Small intestine (tissue), 7 donors: ENCODE measurements around the gene FCGBP. TPM values are rescaled to one million over a fixed set of nuclear protein-coding genes. Genes with fewer than 3 reads are reported as not detected.

Source experiments
- DNase-seq, 2 donors: peaks; one replicate each; pipeline versions ENCODE4 v3.0.0 to v3.0.0-alpha.2; 2013
- FAIRE-seq: peaks from 2 replicates; lab custom pipeline; 2012; peaks lifted over from hg19 to GRCh38; lab: Jason Lieb, UNC
- H3K27ac ChIP-seq, 3 donors: one replicate each; pipeline ENCODE4 v1.5.1; 2013; ENCODE audit warnings: low read length in 2 of 3, mild to moderate bottlenecking in 2 of 3, control low read depth in 1 of 3, inconsistent platforms in 1 of 3, low read depth in 1 of 3, moderate library complexity in 1 of 3
- H3K27me3 ChIP-seq, 3 donors: one replicate each; pipeline ENCODE4 v1.6.1; 2013; ENCODE audit warnings: low read length in 3 of 3, inconsistent platforms in 1 of 3; ENCODE audit not compliant: control insufficient read depth in 3 of 3, insufficient read depth in 3 of 3
- H3K36me3 ChIP-seq, 3 donors: one replicate each; pipeline ENCODE4 v1.6.1; 2013; ENCODE audit warnings: low read length in 3 of 3, inconsistent platforms in 1 of 3, low read depth in 1 of 3, mild to moderate bottlenecking in 1 of 3, moderate library complexity in 1 of 3; ENCODE audit not compliant: control insufficient read depth in 3 of 3, insufficient read depth in 2 of 3
- H3K4me1 ChIP-seq, 3 donors: one replicate each; pipeline ENCODE4 v1.6.1; 2013; ENCODE audit warnings: low read length in 2 of 3, inconsistent platforms in 1 of 3, low read depth in 1 of 3, mild to moderate bottlenecking in 1 of 3, moderate library complexity in 1 of 3; ENCODE audit not compliant: control insufficient read depth in 3 of 3, insufficient read depth in 2 of 3
- H3K4me3 ChIP-seq, 3 donors: one replicate each; pipeline ENCODE4 v1.5.1; 2013; ENCODE audit warnings: low read length in 3 of 3, control low read depth in 1 of 3, inconsistent platforms in 1 of 3, low read depth in 1 of 3, mild to moderate bottlenecking in 1 of 3, moderate library complexity in 1 of 3
- H3K9me3 ChIP-seq, 2 donors: one replicate each; pipeline ENCODE4 v1.6.1; 2013; ENCODE audit warnings: low read depth in 1 of 2, low read length in 1 of 2; ENCODE audit not compliant: control insufficient read depth in 2 of 2, insufficient read depth in 1 of 2
- WGBS, 3 donors: extraction: QIAGEN DNeasy Blood & Tissue Kit; methylation state at CpG; one replicate each; pipeline ENCODE4 v1.1.7; 2013; 5-methylcytosine and 5-hydroxymethylcytosine counted together
- polyA plus RNA-seq, 4 donors: library from polyadenylated mRNA; stranded (reverse) in 3 of 4; unstranded in 1 of 4; fragments of 200-250 nt in 3 of 4; fragments of 120-200 nt in 1 of 4; gene quantifications; one replicate each; pipeline versions ENCODE4 v1.2.1 to v1.2.3, GENCODE V29; 2013
- donor health status: healthy with polysubstance abuse.
- donor health status: control.
- donor health status: control.
- donor health status: Bipolar disorder and iron deficiency.
- donor health status: healthy.

FCGBP gene
- polyA plus RNA-seq, 4 donors, result 17.0 to 743 (median 81.2) TPM

DNA sequence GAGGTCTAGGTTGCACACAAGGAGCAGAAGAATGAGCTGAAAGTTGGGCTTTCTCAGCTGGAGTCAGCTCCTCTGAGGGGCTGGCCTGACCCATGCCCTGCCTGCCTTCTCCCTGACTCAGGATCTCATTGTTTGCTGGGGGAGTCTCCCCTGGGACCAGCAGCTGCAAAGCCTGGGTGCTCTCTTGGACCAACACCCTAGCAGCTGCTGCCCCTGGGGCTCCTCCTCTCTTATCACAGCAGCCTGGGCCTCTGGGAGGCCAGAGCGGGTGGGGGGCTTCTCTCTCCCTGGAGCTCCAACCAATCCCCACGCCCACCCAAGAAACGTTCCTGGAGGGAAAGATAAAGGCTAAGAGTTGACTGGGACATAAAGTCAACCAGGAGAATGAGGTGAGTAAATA is 1.6 kb upstream of the FCGBP start:
- FAIRE-seq (no peak), DNase-seq (peak; percentile 63 to 65)
- WGBS, 3 donors, result 6 to 45% (median 25%) methylated on average over 3 of the region's 3 CpGs
- H3K4me3 ChIP-seq, result no peak overlapping the region
- peaks cover 0 to 3% (median 0%) of the 10 kb centered on the region in 3 donors for H3K36me3 ChIP-seq
- H3K9me3 ChIP-seq, result peaks cover 0 to 4% of the 10 kb centered on the region in 2 donors
- peak overlapping the region in 2 of 3 donors; percentile 36 to 63 for H3K27ac ChIP-seq
- H3K4me1 ChIP-seq, result peaks cover 2 to 22% (median 2%) of the 10 kb centered on the region in 3 donors
- peaks cover 0 to 2% (median 0%) of the 10 kb centered on the region in 3 donors for H3K27me3 ChIP-seq

DNA sequence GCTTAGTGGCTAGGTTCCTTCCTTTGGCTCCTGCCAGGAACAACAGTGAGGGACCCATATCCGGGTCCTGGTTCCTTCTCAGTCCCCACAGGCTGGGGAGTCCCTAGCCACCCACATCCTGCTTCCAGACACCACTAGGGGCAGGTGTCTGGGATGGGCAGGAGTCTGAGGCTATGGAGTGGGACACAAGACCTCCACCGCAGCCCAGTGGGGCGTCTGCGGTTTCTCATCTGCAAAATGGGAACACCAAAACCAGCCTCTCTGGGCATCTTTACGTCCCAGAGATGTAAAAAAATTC is 879 bp upstream of the FCGBP start:
- no peak for FAIRE-seq
- WGBS, 3 donors, result 86 to 96% (median 91%) methylated on average over 5 of the region's 5 CpGs
- H3K4me3 ChIP-seq, result no peak overlapping the region
- peaks cover 0 to 2% (median 0%) of the 10 kb centered on the region in 3 donors for H3K27me3 ChIP-seq
- peak overlapping the region in 2 of 3 donors; percentile 36 to 63 for H3K27ac ChIP-seq
- H3K36me3 ChIP-seq, result peaks cover 0 to 3% (median 0%) of the 10 kb centered on the region in 3 donors
- DNase-seq, result no peak
- H3K9me3 ChIP-seq, result peaks cover 0 to 3% of the 10 kb centered on the region in 2 donors
- peaks cover 0 to 22% (median 2%) of the 10 kb centered on the region in 3 donors for H3K4me1 ChIP-seq

GRCh38 chr19:39929750-39930149 is 4.7 kb downstream of the FCGBP start:
- peaks cover 0 to 19% (median 0%) of the 10 kb centered on the region in 3 donors for H3K36me3 ChIP-seq
- no peaks in the 10 kb centered on the region for H3K9me3 ChIP-seq
- H3K27me3 ChIP-seq, result peaks cover 0 to 2% (median 0%) of the 10 kb centered on the region in 3 donors
- peaks cover 0 to 3% (median 2%) of the 10 kb centered on the region in 3 donors for H3K4me1 ChIP-seq
- H3K27ac ChIP-seq, result no peak overlapping the region
- WGBS, 3 donors, result 85 to 94% (median 92%) methylated on average over 3 of the region's 3 CpGs
- FAIRE-seq (no peak), DNase-seq (no peak)
- no peak overlapping the region for H3K4me3 ChIP-seq

- H3K4me3 ChIP-seq, result no peak overlapping the region
- FAIRE-seq (no peak), DNase-seq (no peak)
- WGBS, 3 donors, result 89 to 93% (median 92%) methylated on average over 3 of the region's 3 CpGs
- peaks cover 0 to 2% (median 0%) of the 10 kb centered on the region in 3 donors for H3K27me3 ChIP-seq
- H3K27ac ChIP-seq, result no peak overlapping the region
- peaks cover 0 to 19% (median 0%) of the 10 kb centered on the region in 3 donors for H3K36me3 ChIP-seq
- no peaks in the 10 kb centered on the region for H3K4me1 ChIP-seq
- H3K9me3 ChIP-seq, result no peaks in the 10 kb centered on the region
Observed at GRCh38 chr19:39928357-39928725, 6.1 kb downstream of the FCGBP start.

GRCh38 chr19:39927524-39928356 is 6.7 kb downstream of the FCGBP start:
- no peaks in the 10 kb centered on the region for H3K9me3 ChIP-seq
- no peak for DNase-seq

DNA sequence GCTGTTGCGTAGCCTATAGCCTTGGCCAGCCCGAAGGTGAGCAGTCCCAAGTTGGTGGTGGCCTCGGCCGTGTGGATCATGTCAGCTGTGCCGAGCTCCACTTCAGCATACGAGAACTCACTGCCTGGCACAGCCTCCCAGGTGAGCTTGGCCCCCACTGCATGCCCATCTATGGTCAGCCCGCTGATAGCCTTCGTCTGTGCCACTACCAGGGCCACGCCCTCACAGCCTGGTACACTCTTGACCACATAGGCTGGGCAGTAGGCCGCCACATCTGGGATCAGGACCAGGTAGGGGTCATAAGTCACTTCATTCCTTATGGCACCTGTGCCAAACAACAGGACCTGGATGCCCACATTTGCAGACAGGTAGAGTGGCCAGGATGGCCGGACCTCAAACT is 7.4 kb downstream of the FCGBP start:
- peak overlapping the region in 1 of 3 donors; percentile 20 for H3K4me3 ChIP-seq
- no peaks in the 10 kb centered on the region for H3K4me1 ChIP-seq
- DNase-seq (no peak), FAIRE-seq (no peak)
- no peak overlapping the region for H3K27ac ChIP-seq
- H3K9me3 ChIP-seq, result no peaks in the 10 kb centered on the region
- WGBS, 3 donors, result 86 to 94% (median 93%) methylated on average over 11 of the region's 11 CpGs
- no peaks in the 10 kb centered on the region for H3K27me3 ChIP-seq
- H3K36me3 ChIP-seq, result peaks cover 0 to 16% (median 0%) of the 10 kb centered on the region in 3 donors

More at GRCh38 chr19:39927524-39928356, 6.7 kb downstream of the FCGBP start:
- Histone ChIP-seq H3K27ac (no peak overlapping the region), H3K27me3 (no peaks in the 10 kb centered on the region), H3K36me3 (peaks cover 0 to 16% (median 0%) of the 10 kb centered on the region in 3 donors), H3K4me3 (peak overlapping the region in 1 of 3 donors; percentile 20), H3K4me1 (no peaks in the 10 kb centered on the region)
- no peak for FAIRE-seq
- 88 to 90% (median 90%) methylated on average over 23 of the region's 23 CpGs for WGBS, 3 donors

- FAIRE-seq (no peak), DNase-seq (no peak)
- Histone ChIP-seq H3K4me1 (no peaks in the 10 kb centered on the region), H3K36me3 (peaks cover 0 to 16% (median 0%) of the 10 kb centered on the region in 3 donors), H3K27ac (no peak overlapping the region), H3K4me3 (peak overlapping the region in 1 of 3 donors; percentile 5), H3K27me3 (no peaks in the 10 kb centered on the region), H3K9me3 (no peaks in the 10 kb centered on the region)
- WGBS, 3 donors, result 89 to 92% (median 91%) methylated on average over 8 of the region's 8 CpGs
Observed at GRCh38 chr19:39926170-39926760, 8.2 kb downstream of the FCGBP start.

- Histone ChIP-seq H3K4me1 (no peaks in the 10 kb centered on the region), H3K9me3 (peaks cover 0 to 2% of the 10 kb centered on the region in 2 donors), H3K27ac (no peak overlapping the region), H3K27me3 (no peaks in the 10 kb centered on the region), H3K4me3 (no peak overlapping the region), H3K36me3 (peaks cover 0 to 16% (median 0%) of the 10 kb centered on the region in 3 donors)
- no peak for FAIRE-seq
- 83 to 86% (median 85%) methylated on average over 5 of the region's 5 CpGs for WGBS, 3 donors
- DNase-seq, result no peak
Observed at GRCh38 chr19:39924952-39925351, 9.5 kb downstream of the FCGBP start.
